GM12878 (cell line): Measurements from ENCODE around the gene PTMA. TPM values are rescaled to one million over a fixed set of nuclear protein-coding genes. Genes with fewer than 3 reads are reported as not detected.

Source experiments
- ATAC-seq: fragments of 200-7000 bp; cut with Tn5 transposase; 3 replicates; pipeline ENCODE4 v1.9.1; 2020; ENCODE audit warnings: mild to moderate bottlenecking, moderate library complexity
- BruUV-seq: library from RNA; stranded (reverse); fragments of 400-500 nt; replicated peaks from 2 replicates; lab custom pipeline; 2021; lab: Mats Ljungman, UMichigan
- CTCF ChIA-PET: fragments of 300-600 bp; sonication (Branson Sonifier 250); formaldehyde crosslinking; extraction: SDS; loops from one replicate; lab custom pipeline; 2021; ENCODE audit warnings: inconsistent platforms; lab: Yijun Ruan, JAX
- POLR2A ChIA-PET: fragments of 350-600 bp; formaldehyde crosslinking; extraction: SDS; loops from one replicate; lab custom pipeline; 2021; ENCODE audit warnings: inconsistent platforms; lab: Charles Lee
- RAD21 ChIA-PET: fragments of 300-600 bp; sonication (Branson Sonifier 250); formaldehyde crosslinking; loops from one replicate; lab custom pipeline; 2023; ENCODE audit warnings: antibody characterized with exemption; ENCODE audit not compliant: unreplicated experiment; lab: Charles Lee
- SMC1A ChIA-PET: fragments of 300-600 bp; sonication (Branson Sonifier 250); formaldehyde crosslinking; loops from one replicate; lab custom pipeline; 2023; ENCODE audit not compliant: unreplicated experiment, uncharacterized antibody; lab: Charles Lee
- DNase-seq: peaks from one replicate; pipeline ENCODE4 v3.0.0-alpha.2; 2011; ENCODE audit warnings: low read depth, low spot score
- FAIRE-seq: peaks from 3 replicates; lab custom pipeline; 2011; peaks lifted over from hg19 to GRCh38; lab: Jason Lieb, UNC
- H2AFZ ChIP-seq: 2 replicates; pipeline ENCODE4 v1.6.0; 2011; ENCODE audit warnings: low read depth, low read length, control low read depth; ENCODE audit not compliant: control insufficient read depth
- H3K27ac ChIP-seq: 2 replicates; pipeline ENCODE4 v1.5.1; 2011; ENCODE audit warnings: control low read depth; ENCODE audit not compliant: control insufficient read depth, insufficient read depth
- H3K27me3 ChIP-seq, 2 experiments: replicated peaks in 1 of 2; 2 replicates each; pipeline versions ENCODE4 v1.6.0 to v1.6.1; 2011; ENCODE audit warnings: low read length in 1 of 2; ENCODE audit not compliant: control insufficient read depth in 2 of 2, insufficient read depth in 2 of 2
- H3K36me3 ChIP-seq, 2 experiments: 2 replicates each; pipeline ENCODE4 v1.5.1; 2011; ENCODE audit warnings: low read length in 1 of 2; ENCODE audit not compliant: control insufficient read depth in 2 of 2, insufficient read depth in 2 of 2
- H3K4me1 ChIP-seq: 2 replicates; pipeline ENCODE4 v1.6.1; 2011; ENCODE audit warnings: mild to moderate bottlenecking, low read length, moderate library complexity, mixed read lengths; ENCODE audit not compliant: control insufficient read depth, insufficient read depth
- H3K4me2 ChIP-seq: 2 replicates; pipeline ENCODE4 v1.6.0; 2011; ENCODE audit warnings: control low read depth; ENCODE audit not compliant: control insufficient read depth, insufficient read depth
- H3K4me3 ChIP-seq: fragments of 200-600 bp; sonication (generic); 2 replicates; pipeline ENCODE4 v1.5.1; 2016
- H3K79me2 ChIP-seq: 2 replicates; pipeline ENCODE4 v1.6.0; 2011; ENCODE audit warnings: low read length; ENCODE audit not compliant: control insufficient read depth, insufficient read depth
- H3K9ac ChIP-seq: 2 replicates; pipeline ENCODE4 v1.8.0; 2011; ENCODE audit warnings: low read length, control low read depth, mixed read lengths; ENCODE audit not compliant: control insufficient read depth, insufficient read depth
- H3K9me3 ChIP-seq: replicated peaks from 3 replicates; pipeline ENCODE4 v1.5.1; 2011; ENCODE audit warnings: mild to moderate bottlenecking, low read length; ENCODE audit not compliant: control insufficient read depth, insufficient read depth
- H4K20me1 ChIP-seq: 2 replicates; pipeline ENCODE4 v1.6.0; 2011; ENCODE audit not compliant: control insufficient read depth, insufficient read depth
- GABPA ChIP-seq: IDR thresholded peaks from 2 replicates; pipeline ENCODE4 v1.6.1; 2014; ENCODE audit warnings: antibody characterized with exemption, low read depth, mild to moderate bottlenecking, inconsistent platforms
- HDAC2 ChIP-seq: fragments of 200-600 bp; sonication (generic); IDR thresholded peaks from 2 replicates; pipeline ENCODE4 v1.6.1; 2017
- IRF3 ChIP-seq: fragments of 450-650 bp; IDR thresholded peaks from 2 replicates; pipeline ENCODE4 v1.6.1; 2014; ENCODE audit warnings: mild to moderate bottlenecking
- KDM1A ChIP-seq: fragments of 200-600 bp; sonication (generic); IDR thresholded peaks from 2 replicates; pipeline ENCODE4 v1.6.1; 2016; ENCODE audit warnings: borderline replicate concordance
- MEF2B ChIP-seq: fragments of 450-650 bp; IDR thresholded peaks from 2 replicates; pipeline ENCODE4 v1.6.1; 2018; ENCODE audit warnings: mild to moderate bottlenecking, moderate library complexity; ENCODE audit not compliant: partially characterized antibody, poor library complexity, severe bottlenecking
- MLLT1 ChIP-seq: fragments of 450-650 bp; IDR thresholded peaks from 2 replicates; pipeline ENCODE4 v1.6.1; 2016; ENCODE audit warnings: mild to moderate bottlenecking
- MTA2 ChIP-seq: fragments of 450-650 bp; IDR thresholded peaks from 2 replicates; pipeline ENCODE4 v1.6.1; 2016; ENCODE audit warnings: low read depth, mild to moderate bottlenecking, moderate library complexity
- NBN ChIP-seq: fragments of 450-650 bp; IDR thresholded peaks from 2 replicates; pipeline ENCODE4 v1.6.1; 2016
- NFIC ChIP-seq: IDR thresholded peaks from 2 replicates; pipeline ENCODE4 v1.6.1; 2012; ENCODE audit warnings: low read depth, mild to moderate bottlenecking, inconsistent platforms, low read length, moderate library complexity
- NRF1 ChIP-seq: conservative IDR thresholded peaks from 2 replicates; pipeline ENCODE4 v1.6.1; 2011; ENCODE audit warnings: mild to moderate bottlenecking, low read depth, low read length, improper control_type of control experiment
- RB1 ChIP-seq: fragments of 450-650 bp; formaldehyde crosslinking; IDR thresholded peaks from 2 replicates; pipeline ENCODE4 v1.6.1; 2017; ENCODE audit warnings: mild to moderate bottlenecking, borderline replicate concordance
- RFX5 ChIP-seq: IDR thresholded peaks from 2 replicates; pipeline ENCODE4 v1.6.1; 2011; ENCODE audit warnings: low read depth, low read length, improper control_type of control experiment
- RUNX3 ChIP-seq: IDR thresholded peaks from 2 replicates; pipeline ENCODE4 v1.6.1; 2012; ENCODE audit warnings: low read length, inconsistent platforms
- STAT1 ChIP-seq: fragments of 450-650 bp; conservative IDR thresholded peaks from 2 replicates; pipeline ENCODE4 v1.6.1; 2014; ENCODE audit warnings: antibody characterized with exemption, mild to moderate bottlenecking
- TCF12 ChIP-seq: IDR thresholded peaks from 2 replicates; pipeline ENCODE4 v1.6.1; 2011; ENCODE audit warnings: low read depth, mild to moderate bottlenecking, low read length
- YY1 ChIP-seq: IDR thresholded peaks from 2 replicates; pipeline ENCODE4 v1.6.1; 2011; ENCODE audit warnings: low read depth, mild to moderate bottlenecking, low read length
- WGBS: methylation state at CpG from one replicate; pipeline ENCODE4 v1.1.6; 2016; ENCODE audit warnings: low lambda C conversion rate; ENCODE audit not compliant: insufficient replicate concordance, insufficient coverage; ENCODE audit errors: missing lambda C conversion rate; 5-methylcytosine and 5-hydroxymethylcytosine counted together
- in situ Hi-C: fragments of 300-500 bp; cut with MboI; formaldehyde crosslinking; loops from 9 replicates; pipeline ENCODE4 v1.14.3; 2018; ENCODE audit warnings: mixed read lengths
- intact Hi-C: fragments of 100-400 bp; cut with micrococcal nuclease; formaldehyde crosslinking; loops from one replicate; pipeline ENCODE4 v1.14.2; 2022; ENCODE audit not compliant: unreplicated experiment
- polyA plus RNA-seq, 11 experiments: library from polyadenylated mRNA; depleted of rRNA in 4 of 11; unstranded in 6 of 11; stranded (reverse) in 5 of 11; fragments of >200 nt; fragmentation: Nextera tagmentation in 4 of 11; fragmentation: Illumina TruSeq in 1 of 11; extraction: Ambion mirVana in 4 of 11; extraction: Trizol in 1 of 11; gene quantifications; 1 replicate in 1 of 11; 2 replicates in 10 of 11; pipeline versions ENCODE4 v1.2.1 to v1.2.3, GENCODE V29; 2011 to 2016; ENCODE audit warnings: inconsistent platforms in 2 of 11, missing spikeins in 2 of 11, low read depth in 1 of 11
- total RNA-seq, 4 experiments: library from RNA; depleted of rRNA in 3 of 4; stranded (reverse); fragments of >200 nt in 3 of 4; fragmentation: Illumina TruSeq in 1 of 4; extraction: Trizol in 1 of 4; gene quantifications; 2 replicates each; pipeline versions ENCODE4 v1.2.1 to v1.2.3, GENCODE V29; 2013 to 2021
- TF ChIP-seq, protein P1 (sequence below): fragments of 450-650 bp; IDR thresholded peaks from 2 replicates; pipeline ENCODE4 v1.6.1; 2016; ENCODE audit warnings: mild to moderate bottlenecking, moderate library complexity, borderline replicate concordance

The PTMA gene
- total and polyA plus RNA-seq, 10 of the 15 experiments (the other 5 are each of a cell fraction or from before 2014, with no cell fraction given), result 1,144 to 5,018 (median 3,464) TPM

DNA sequence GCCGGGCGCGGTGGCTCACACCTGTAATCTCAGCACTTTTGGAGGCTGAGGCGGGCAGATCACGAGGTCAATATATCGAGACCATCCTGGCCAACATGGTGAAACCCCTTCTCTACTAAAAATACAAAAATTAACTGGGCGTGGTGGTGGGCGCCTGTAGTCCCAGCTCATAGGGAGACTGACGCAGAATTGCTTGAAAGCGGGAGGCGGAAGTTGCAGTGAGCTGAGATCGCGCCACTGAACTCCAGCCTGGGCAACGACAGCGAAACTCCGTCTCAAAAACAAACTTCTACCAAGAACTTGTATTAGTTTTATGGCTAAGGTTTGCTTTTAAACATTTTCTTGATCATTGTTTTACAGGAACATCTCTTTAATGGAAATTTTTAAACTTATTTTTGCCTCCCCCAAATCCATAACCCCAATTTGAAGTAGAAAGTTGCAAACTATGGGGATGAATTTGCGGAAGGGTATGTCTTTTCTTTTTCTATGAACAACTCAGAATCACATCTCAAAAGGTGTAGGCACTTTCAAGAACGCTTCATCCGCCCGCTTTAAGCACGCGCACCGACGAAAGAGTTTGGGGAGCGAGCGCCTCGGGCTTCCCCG lies 46.8 kb upstream of the PTMA start:
- WGBS, result 57% methylated on average over 28 of the region's 28 CpGs
- ATAC-seq, result no peak
- Histone ChIP-seq H3K9ac (peak overlapping the region; percentile 78), H3K9me3 (no peaks in the 10 kb centered on the region), H2AFZ (peak overlapping the region; percentile 71), H3K79me2 (peaks cover 14% of the 10 kb centered on the region), H3K36me3 (no peaks in the 10 kb centered on the region), H4K20me1 (no peaks in the 10 kb centered on the region), H3K4me3 (peak overlapping the region; percentile 41; the same call in 1 of the 2 replicates), H3K27ac (peak overlapping the region; percentile 92), H3K27me3 (no peaks in the 10 kb centered on the region), H3K4me2 (peak overlapping the region; percentile 86), H3K4me1 (peaks cover 32% of the 10 kb centered on the region)
- POLR2A ChIA-PET, result interaction anchor here (0.6 to 9.2 kb wide), 6 partner anchors 8 to 59 kb away, joined by 3 to 119 read pairs (median 6); no protein-coding TSS in a partner anchor
- RAD21 ChIA-PET, result interaction anchor here (1.6 to 9.4 kb wide), 3 partner anchors 11 to 48 kb away, joined by 6 to 70 read pairs (median 11); no protein-coding TSS in a partner anchor
- BruUV-seq, result TSS peak; percentile 70
- SMC1A ChIA-PET, result interaction anchor here (1.2 to 3.1 kb wide), 5 partner anchors 11 to 55 kb away, joined by 3 to 17 read pairs (median 12); no protein-coding TSS in a partner anchor
- CTCF ChIA-PET, result interaction anchor here (1.1 to 9.9 kb wide), 4 partner anchors 13 to 50 kb away, joined by 3 to 151 read pairs (median 4); no protein-coding TSS in a partner anchor
- intact Hi-C loops (loop anchor here (1.0 to 10.0 kb wide), 3 partner anchors 46 to 267 kb away; partner anchors contain the start of gene B3GNT7), in situ Hi-C loops (no loop called here)
- no peak for FAIRE-seq
- no peak for DNase-seq
- TF ChIP-seq NRF1, result no peak
- no peak for TF ChIP-seq NBN
- TF ChIP-seq RUNX3, result no peak
- TF ChIP-seq RB1, result no peak
- peak; percentile 9 for TF ChIP-seq MEF2B
- no peak for TF ChIP-seq NFIC
- TF ChIP-seq MTA2, result 0 out of 2 replicates have a peak, but pooled peaks have one; percentile 22
- no peak for TF ChIP-seq STAT1
- no peak for TF ChIP-seq TCF12
- TF ChIP-seq KDM1A, result no peak
- TF ChIP-seq IRF3, result no peak
- no peak for TF ChIP-seq GABPA
- TF ChIP-seq RFX5, result no peak
- TF ChIP-seq YY1, result no peak
- no peak for TF ChIP-seq HDAC2
- TF ChIP-seq, protein P1, sequence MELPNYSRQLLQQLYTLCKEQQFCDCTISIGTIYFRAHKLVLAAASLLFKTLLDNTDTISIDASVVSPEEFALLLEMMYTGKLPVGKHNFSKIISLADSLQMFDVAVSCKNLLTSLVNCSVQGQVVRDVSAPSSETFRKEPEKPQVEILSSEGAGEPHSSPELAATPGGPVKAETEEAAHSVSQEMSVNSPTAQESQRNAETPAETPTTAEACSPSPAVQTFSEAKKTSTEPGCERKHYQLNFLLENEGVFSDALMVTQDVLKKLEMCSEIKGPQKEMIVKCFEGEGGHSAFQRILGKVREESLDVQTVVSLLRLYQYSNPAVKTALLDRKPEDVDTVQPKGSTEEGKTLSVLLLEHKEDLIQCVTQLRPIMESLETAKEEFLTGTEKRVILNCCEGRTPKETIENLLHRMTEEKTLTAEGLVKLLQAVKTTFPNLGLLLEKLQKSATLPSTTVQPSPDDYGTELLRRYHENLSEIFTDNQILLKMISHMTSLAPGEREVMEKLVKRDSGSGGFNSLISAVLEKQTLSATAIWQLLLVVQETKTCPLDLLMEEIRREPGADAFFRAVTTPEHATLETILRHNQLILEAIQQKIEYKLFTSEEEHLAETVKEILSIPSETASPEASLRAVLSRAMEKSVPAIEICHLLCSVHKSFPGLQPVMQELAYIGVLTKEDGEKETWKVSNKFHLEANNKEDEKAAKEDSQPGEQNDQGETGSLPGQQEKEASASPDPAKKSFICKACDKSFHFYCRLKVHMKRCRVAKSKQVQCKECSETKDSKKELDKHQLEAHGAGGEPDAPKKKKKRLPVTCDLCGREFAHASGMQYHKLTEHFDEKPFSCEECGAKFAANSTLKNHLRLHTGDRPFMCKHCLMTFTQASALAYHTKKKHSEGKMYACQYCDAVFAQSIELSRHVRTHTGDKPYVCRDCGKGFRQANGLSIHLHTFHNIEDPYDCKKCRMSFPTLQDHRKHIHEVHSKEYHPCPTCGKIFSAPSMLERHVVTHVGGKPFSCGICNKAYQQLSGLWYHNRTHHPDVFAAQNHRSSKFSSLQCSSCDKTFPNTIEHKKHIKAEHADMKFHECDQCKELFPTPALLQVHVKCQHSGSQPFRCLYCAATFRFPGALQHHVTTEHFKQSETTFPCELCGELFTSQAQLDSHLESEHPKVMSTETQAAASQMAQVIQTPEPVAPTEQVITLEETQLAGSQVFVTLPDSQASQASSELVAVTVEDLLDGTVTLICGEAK, result peak; percentile 65; the same call in 1 of the 2 replicates
- TF ChIP-seq MLLT1, result peak; percentile 98
